KBM-7 (cell line): Measurements from ENCODE around the gene LNPEP.
"Not testable (repeated sequence)": the region's sequence is repeated elsewhere in the genome, so short reads cannot be mapped to it uniquely, and the experiment has no call there.

Experiments
- DNase-seq: peaks from one replicate; pipeline ENCODE4 v3.0.0-alpha.2; 2015
- in situ Hi-C: fragments of 300-500 bp; cut with MboI; formaldehyde crosslinking; loops from 2 replicates; pipeline ENCODE4 v1.14.3; 2020; ENCODE audit warnings: low sequenced_read_pairs, low pct_unique_long_range_greater_than_20kb, mixed read lengths

LNPEP gene

DNA sequence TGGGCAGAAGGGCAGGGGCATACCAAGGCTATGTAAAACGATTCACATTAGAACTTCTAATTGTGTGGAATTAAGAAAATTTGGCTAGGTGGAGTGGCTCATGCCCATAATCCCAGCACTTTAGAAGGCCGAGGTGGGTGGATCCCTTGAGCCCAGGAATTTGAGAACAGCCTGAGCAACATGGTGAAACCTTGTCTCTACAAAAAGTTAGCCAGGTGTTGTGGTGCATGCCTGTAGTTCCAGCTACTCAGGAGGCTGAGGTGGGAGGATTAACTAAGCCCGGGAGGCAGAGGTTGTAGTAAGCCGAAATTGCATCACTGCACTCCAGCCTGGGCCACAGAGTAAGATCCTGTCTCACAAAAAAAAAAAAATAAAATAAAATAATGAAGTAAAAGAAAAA, 141.4 kb downstream of the LNPEP start:
- in situ Hi-C loops = no loop called here
- DNase-seq = no peak

DNA sequence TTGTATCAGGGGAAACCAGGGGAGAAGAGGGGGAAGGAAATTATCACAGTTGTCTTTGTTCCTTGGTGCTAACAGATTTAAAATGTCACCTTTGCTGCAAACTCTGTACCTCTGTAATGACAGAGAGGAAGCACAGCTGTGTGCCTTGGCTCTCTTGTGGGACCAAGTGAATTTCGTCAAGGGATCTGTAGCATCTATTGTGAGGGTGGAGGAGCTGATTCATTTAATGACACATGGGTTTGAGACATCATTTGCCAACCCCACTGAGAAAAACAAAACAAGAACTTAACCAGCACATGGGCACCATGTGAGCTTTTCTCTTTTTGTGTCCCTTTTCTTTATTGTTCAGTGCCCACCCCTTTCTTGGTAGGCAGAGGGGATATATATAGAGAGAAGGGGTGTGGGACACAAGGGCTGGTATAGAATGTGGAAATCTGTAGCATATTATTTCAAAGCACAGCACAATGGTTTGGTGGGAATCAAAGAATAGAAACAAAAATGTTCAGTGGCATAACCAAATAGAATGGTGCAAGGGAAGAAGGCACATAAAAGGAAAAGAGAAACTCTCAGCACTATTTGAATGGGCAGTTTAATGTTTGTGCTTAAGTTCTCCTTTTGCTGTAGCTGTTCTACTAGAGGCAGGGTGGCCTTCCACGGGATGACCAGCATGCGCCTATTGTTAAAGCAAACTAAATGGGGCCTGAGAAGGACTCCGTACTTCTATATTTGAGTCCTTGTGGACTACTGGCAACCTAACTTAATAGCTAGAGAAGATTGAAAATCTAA, 143.3 kb downstream of the LNPEP start:
- DNase-seq = no peak
- in situ Hi-C loops = no loop called here

DNA sequence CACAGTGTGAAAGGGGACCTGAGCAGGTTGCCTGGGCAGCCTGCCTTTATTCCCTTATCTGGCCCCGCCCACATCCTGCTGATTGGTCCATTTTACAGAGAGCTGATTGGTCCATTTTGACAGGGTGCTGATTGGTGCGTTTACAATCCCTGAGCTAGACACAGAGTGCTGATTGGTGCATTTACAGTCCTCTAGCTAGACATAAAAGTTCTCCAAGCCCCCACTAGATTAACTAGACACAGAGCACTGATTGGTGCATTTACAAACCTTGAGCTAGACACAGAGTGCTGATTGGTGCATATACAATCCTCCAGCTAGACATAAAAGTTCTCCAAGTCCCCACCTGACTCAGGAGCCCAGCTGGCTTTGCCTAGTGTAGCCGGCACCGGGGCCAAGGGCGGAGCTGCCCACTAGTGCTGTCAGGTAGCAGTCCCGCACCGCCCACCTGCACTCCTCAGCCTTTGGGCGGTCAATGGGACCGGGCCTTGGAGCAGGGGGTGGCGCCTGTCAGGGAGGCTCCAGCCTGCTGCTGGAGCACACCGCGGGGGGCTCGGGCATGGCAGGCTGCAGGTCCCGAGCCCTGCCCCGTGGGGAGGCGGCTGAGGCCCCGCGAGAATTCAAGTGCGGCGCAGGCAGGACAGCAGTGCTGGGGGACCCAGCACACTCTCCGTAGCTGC, 149.0 kb downstream of the LNPEP start:
- DNase-seq, in situ Hi-C loops: not testable (repeated sequence)

DNA sequence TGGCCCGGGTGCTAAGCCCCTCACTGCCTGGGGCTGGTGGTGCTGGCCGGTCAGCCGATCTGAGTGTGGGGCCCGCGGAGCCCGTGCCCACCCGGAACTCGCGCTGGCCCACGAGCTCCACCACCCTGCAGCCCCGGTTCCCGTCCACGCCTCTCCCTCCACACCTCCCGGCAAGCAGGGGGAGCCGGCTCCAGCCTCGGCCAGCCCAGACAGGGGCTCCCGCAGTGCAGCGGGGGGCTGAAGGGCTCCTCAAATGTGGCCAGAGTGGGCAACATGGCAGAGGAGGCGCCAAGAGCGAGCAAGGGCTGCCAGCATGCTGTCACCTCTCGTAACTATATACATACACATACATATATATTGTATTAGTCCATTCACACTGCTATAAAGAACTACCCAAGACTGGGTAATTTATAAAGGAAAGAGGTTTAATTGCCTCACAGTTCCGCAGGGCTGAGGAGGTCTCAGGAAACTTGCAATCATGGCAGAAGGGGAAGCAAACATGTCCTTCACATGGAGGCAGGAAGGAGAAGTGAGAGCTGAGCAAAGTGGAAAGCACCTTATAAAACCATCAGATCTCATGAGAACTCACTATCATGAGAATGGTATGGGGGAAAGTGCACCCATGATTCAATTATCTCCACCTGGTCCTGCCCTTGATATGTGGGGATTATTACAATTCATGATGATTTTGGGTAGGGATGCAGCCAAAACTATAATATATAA, 149.7 kb downstream of the LNPEP start:
- in situ Hi-C loops = no loop called here
- no peak for DNase-seq
